Sigmoid colon (tissue), 4 donors: ENCODE results near the gene CREB3L2.

Experiments used
- CTCF ChIP-seq, 4 experiments: fragments of 450-650 bp in 3 of 4; fragments of 200-600 bp in 1 of 4; IDR thresholded peaks; one replicate each; pipeline ENCODE4 v1.5.1; 2016 to 2019; ENCODE audit warnings: antibody characterized with exemption in 4 of 4, mild to moderate bottlenecking in 3 of 4, moderate library complexity in 2 of 4
- EP300 ChIP-seq, 4 donors: sonication (generic); formaldehyde crosslinking; IDR thresholded peaks; one replicate each; pipeline ENCODE4 v1.6.1; 2017; ENCODE audit warnings: antibody characterized with exemption in 4 of 4

GRCh38 chr7:137836541-137836940 is 165.3 kb downstream of the CREB3L2 start:
- TF ChIP-seq CTCF (IDR thresholded peaks at IDR 0.05) (no peak), EP300 (IDR thresholded peaks at IDR 0.05) (no peak)
